ENCODE data around the gene ACAP2.

ACAP2 gene

GRCh38 chr3:195239121-195239520, 203.7 kb downstream of the ACAP2 start:
- H3K4me3 ChIP-seq (ENCODE audit: low read depth, low read length): no peak overlapping the region
- H4K8ac ChIP-seq (ENCODE audit: low read depth, low read length): no peak overlapping the region
- no peak overlapping the region for H3K23ac ChIP-seq (ENCODE audit: low read length)
- no peak for DNase-seq
- H3K36me3 ChIP-seq (ENCODE audit: control insufficient read depth in 1 of 2, insufficient read depth in 2 of 2, low read length in 2 of 2): no peaks in the 10 kb centered on the region
- no peak overlapping the region for H2BK120ac ChIP-seq (ENCODE audit: insufficient read depth, low read length, poor library complexity)
- H3K4me2 ChIP-seq (ENCODE audit: low read length): no peak overlapping the region
- H2AK5ac ChIP-seq (ENCODE audit: low read length): no peak overlapping the region
- H3K79me2 ChIP-seq (ENCODE audit: control insufficient read depth, insufficient read depth, low read length, poor library complexity): no peaks in the 10 kb centered on the region
- no peak overlapping the region for H2BK5ac ChIP-seq (ENCODE audit: low read depth, low read length, poor library complexity)
- H3K27ac ChIP-seq (ENCODE audit: low read depth, low read length): no peak overlapping the region
- H4K91ac ChIP-seq (ENCODE audit: low read depth, low read length): no peak overlapping the region
- no peaks in the 10 kb centered on the region for H3K27me3 ChIP-seq (ENCODE audit: insufficient read depth, low read length)
- no peak overlapping the region for H3K4ac ChIP-seq (ENCODE audit: low read depth, low read length)
- H3K79me1 ChIP-seq (ENCODE audit: low read length): no peaks in the 10 kb centered on the region
- no peak overlapping the region for H2AFZ ChIP-seq (ENCODE audit: insufficient read depth, low read length, poor library complexity)
- H3K14ac ChIP-seq (ENCODE audit: low read length): no peak overlapping the region
- H4K12ac ChIP-seq (ENCODE audit: low read depth, low read length): no peak overlapping the region
- no peaks in the 10 kb centered on the region for H3K9me3 ChIP-seq (ENCODE audit: insufficient read depth, low read depth, low read length)
- no CpG with 5 or more reads among the region's 3 CpGs for WGBS (ENCODE audit: extremely low coverage, insufficient coverage, insufficient read length)
- H3K4me1 ChIP-seq (ENCODE audit: control insufficient read depth in 1 of 2, insufficient read depth in 2 of 2, low read length in 2 of 2): peaks cover 6 to 8% of the 10 kb centered on the region in 2 experiments
- H2BK12ac ChIP-seq (ENCODE audit: low read length): no peak overlapping the region
- H3K9ac ChIP-seq (ENCODE audit: low read length): no peak overlapping the region
- no peak overlapping the region for H3K18ac ChIP-seq (ENCODE audit: low read length)

DNA sequence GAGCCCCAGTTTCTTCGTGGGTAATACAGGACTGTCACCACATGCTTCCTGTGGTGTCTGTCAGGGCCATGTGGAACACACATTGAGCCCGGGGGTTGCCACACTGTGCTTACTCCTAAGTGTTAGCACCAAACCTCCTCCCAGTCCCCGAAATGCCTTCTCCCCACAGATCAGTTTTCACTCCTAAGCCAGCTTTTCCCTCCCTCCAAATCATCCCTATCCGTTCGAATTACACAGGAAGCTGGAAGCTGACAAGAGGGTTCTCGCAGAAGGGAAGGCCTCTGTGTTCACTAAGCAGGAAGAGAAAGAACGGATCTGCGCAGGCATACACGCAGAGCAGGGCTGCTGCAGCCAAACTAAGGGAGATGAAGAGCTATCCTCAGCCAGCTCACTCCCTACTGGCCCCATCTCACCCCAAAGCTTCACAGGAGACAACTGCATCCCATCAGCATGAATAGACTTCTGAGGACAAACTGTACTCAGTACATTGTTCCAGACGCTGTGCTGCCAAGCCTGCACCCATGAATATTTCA, 204.2 kb downstream of the ACAP2 start:
- H2AFZ ChIP-seq (ENCODE audit: insufficient read depth, low read length, poor library complexity): no peak overlapping the region
- H4K12ac ChIP-seq (ENCODE audit: low read depth, low read length): no peak overlapping the region
- no peak overlapping the region for H4K91ac ChIP-seq (ENCODE audit: low read depth, low read length)
- H3K4me3 ChIP-seq (ENCODE audit: low read depth, low read length): no peak overlapping the region
- H3K79me1 ChIP-seq (ENCODE audit: low read length): no peaks in the 10 kb centered on the region
- H3K18ac ChIP-seq (ENCODE audit: low read length): no peak overlapping the region
- H3K23ac ChIP-seq (ENCODE audit: low read length): no peak overlapping the region
- no peak overlapping the region for H2BK120ac ChIP-seq (ENCODE audit: insufficient read depth, low read length, poor library complexity)
- H3K4me2 ChIP-seq (ENCODE audit: low read length): no peak overlapping the region
- no peaks in the 10 kb centered on the region for H3K36me3 ChIP-seq (ENCODE audit: control insufficient read depth in 1 of 2, insufficient read depth in 2 of 2, low read length in 2 of 2)
- H3K9ac ChIP-seq (ENCODE audit: low read length): no peak overlapping the region
- no peaks in the 10 kb centered on the region for H3K27me3 ChIP-seq (ENCODE audit: insufficient read depth, low read length)
- H3K79me2 ChIP-seq (ENCODE audit: control insufficient read depth, insufficient read depth, low read length, poor library complexity): no peaks in the 10 kb centered on the region
- no peak overlapping the region for H2BK5ac ChIP-seq (ENCODE audit: low read depth, low read length, poor library complexity)
- WGBS (ENCODE audit: extremely low coverage, insufficient coverage, insufficient read length): no CpG with 5 or more reads among the region's 10 CpGs
- peaks cover 6 to 8% of the 10 kb centered on the region in 2 experiments for H3K4me1 ChIP-seq (ENCODE audit: control insufficient read depth in 1 of 2, insufficient read depth in 2 of 2, low read length in 2 of 2)
- H3K9me3 ChIP-seq (ENCODE audit: insufficient read depth, low read depth, low read length): no peaks in the 10 kb centered on the region
- no peak overlapping the region for H3K4ac ChIP-seq (ENCODE audit: low read depth, low read length)
- H2BK12ac ChIP-seq (ENCODE audit: low read length): no peak overlapping the region
- no peak overlapping the region for H3K14ac ChIP-seq (ENCODE audit: low read length)
- no peak for DNase-seq
- H2AK5ac ChIP-seq (ENCODE audit: low read length): no peak overlapping the region
- no peak overlapping the region for H3K27ac ChIP-seq (ENCODE audit: low read depth, low read length)
- no peak overlapping the region for H4K8ac ChIP-seq (ENCODE audit: low read depth, low read length)

GRCh38 chr3:195238081-195238571, 204.7 kb downstream of the ACAP2 start:
- WGBS (ENCODE audit: extremely low coverage, insufficient coverage, insufficient read length): no CpG with 5 or more reads among the region's 12 CpGs
- Histone ChIP-seq H3K4me3 (ENCODE audit: low read depth, low read length) (no peak overlapping the region), H3K18ac (ENCODE audit: low read length) (no peak overlapping the region)

DNA sequence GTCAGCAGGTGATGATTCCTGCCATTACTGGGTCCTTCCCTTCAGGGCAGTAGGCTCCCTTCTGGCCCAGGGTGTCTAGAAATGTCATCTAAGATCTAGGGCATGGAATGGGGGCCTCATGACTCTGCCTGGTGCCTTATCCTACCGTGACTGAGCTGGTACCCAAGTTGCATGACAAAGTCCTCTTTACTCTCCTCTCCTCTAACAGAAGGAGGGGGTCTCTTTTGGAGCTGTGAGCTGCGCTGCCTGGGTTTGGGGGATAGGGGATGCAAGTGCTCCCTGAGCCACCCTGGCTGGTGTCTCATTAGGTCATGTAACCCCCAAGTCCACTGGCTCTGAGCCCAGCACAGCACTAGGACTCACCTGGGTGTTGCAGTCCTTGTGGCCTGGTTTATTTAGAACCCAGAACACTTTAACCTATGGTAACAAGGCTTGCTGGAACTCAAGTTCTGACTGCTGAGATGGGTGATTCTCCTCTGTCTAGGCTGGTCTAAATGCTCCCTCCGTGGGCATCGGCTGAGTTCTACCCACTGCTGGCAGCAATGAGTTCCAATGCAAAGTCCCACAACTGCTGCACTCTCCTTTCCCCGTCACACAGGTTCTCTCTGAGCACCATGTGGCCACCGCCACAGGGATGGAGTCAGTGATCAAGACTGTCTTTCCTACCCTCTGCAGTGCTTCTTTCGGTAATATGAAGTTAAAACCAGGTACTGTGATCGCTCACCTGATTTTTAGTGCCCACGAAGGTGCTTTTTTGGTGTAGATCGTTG, 205.8 kb downstream of the ACAP2 start:
- no peak overlapping the region for H2BK12ac ChIP-seq (ENCODE audit: low read length)
- no peak overlapping the region for H3K23ac ChIP-seq (ENCODE audit: low read length)
- no peak for DNase-seq
- H3K27me3 ChIP-seq (ENCODE audit: insufficient read depth, low read length): no peaks in the 10 kb centered on the region
- H2AFZ ChIP-seq (ENCODE audit: insufficient read depth, low read length, poor library complexity): no peak overlapping the region
- H4K91ac ChIP-seq (ENCODE audit: low read depth, low read length): no peak overlapping the region
- no peak overlapping the region for H4K8ac ChIP-seq (ENCODE audit: low read depth, low read length)
- peaks cover 6 to 8% of the 10 kb centered on the region in 2 experiments for H3K4me1 ChIP-seq (ENCODE audit: control insufficient read depth in 1 of 2, insufficient read depth in 2 of 2, low read length in 2 of 2)
- H2BK120ac ChIP-seq (ENCODE audit: insufficient read depth, low read length, poor library complexity): no peak overlapping the region
- H2AK5ac ChIP-seq (ENCODE audit: low read length): no peak overlapping the region
- H3K36me3 ChIP-seq (ENCODE audit: control insufficient read depth in 1 of 2, insufficient read depth in 2 of 2, low read length in 2 of 2): no peaks in the 10 kb centered on the region
- H3K4me2 ChIP-seq (ENCODE audit: low read length): no peak overlapping the region
- no peak overlapping the region for H3K9ac ChIP-seq (ENCODE audit: low read length)
- H4K12ac ChIP-seq (ENCODE audit: low read depth, low read length): no peak overlapping the region
- no peaks in the 10 kb centered on the region for H3K9me3 ChIP-seq (ENCODE audit: insufficient read depth, low read depth, low read length)
- WGBS (ENCODE audit: extremely low coverage, insufficient coverage, insufficient read length): no CpG with 5 or more reads among the region's 10 CpGs
- H3K79me1 ChIP-seq (ENCODE audit: low read length): no peaks in the 10 kb centered on the region
- no peak overlapping the region for H2BK5ac ChIP-seq (ENCODE audit: low read depth, low read length, poor library complexity)
- no peak overlapping the region for H3K27ac ChIP-seq (ENCODE audit: low read depth, low read length)
- H3K4me3 ChIP-seq (ENCODE audit: low read depth, low read length): no peak overlapping the region
- H3K14ac ChIP-seq (ENCODE audit: low read length): no peak overlapping the region
- no peak overlapping the region for H3K4ac ChIP-seq (ENCODE audit: low read depth, low read length)
- no peaks in the 10 kb centered on the region for H3K79me2 ChIP-seq (ENCODE audit: control insufficient read depth, insufficient read depth, low read length, poor library complexity)
- H3K18ac ChIP-seq (ENCODE audit: low read length): no peak overlapping the region

More at GRCh38 chr3:195238081-195238571, 204.7 kb downstream of the ACAP2 start:
- no peak overlapping the region for H3K27ac ChIP-seq (ENCODE audit: low read depth, low read length)
- H2BK5ac ChIP-seq (ENCODE audit: low read depth, low read length, poor library complexity): no peak overlapping the region
- H3K79me2 ChIP-seq (ENCODE audit: control insufficient read depth, insufficient read depth, low read length, poor library complexity): no peaks in the 10 kb centered on the region
- no peaks in the 10 kb centered on the region for H3K79me1 ChIP-seq (ENCODE audit: low read length)
- no peak overlapping the region for H3K14ac ChIP-seq (ENCODE audit: low read length)
- no peak overlapping the region for H3K23ac ChIP-seq (ENCODE audit: low read length)
- no peak for DNase-seq
- H2BK120ac ChIP-seq (ENCODE audit: insufficient read depth, low read length, poor library complexity): no peak overlapping the region
- H3K9ac ChIP-seq (ENCODE audit: low read length): no peak overlapping the region
- no peak overlapping the region for H3K4me2 ChIP-seq (ENCODE audit: low read length)
- H4K8ac ChIP-seq (ENCODE audit: low read depth, low read length): no peak overlapping the region
- H2AK5ac ChIP-seq (ENCODE audit: low read length): no peak overlapping the region
- no peak overlapping the region for H4K91ac ChIP-seq (ENCODE audit: low read depth, low read length)
- no peaks in the 10 kb centered on the region for H3K27me3 ChIP-seq (ENCODE audit: insufficient read depth, low read length)
- peaks cover 6 to 8% of the 10 kb centered on the region in 2 experiments for H3K4me1 ChIP-seq (ENCODE audit: control insufficient read depth in 1 of 2, insufficient read depth in 2 of 2, low read length in 2 of 2)
- no peak overlapping the region for H2AFZ ChIP-seq (ENCODE audit: insufficient read depth, low read length, poor library complexity)
- H3K4ac ChIP-seq (ENCODE audit: low read depth, low read length): no peak overlapping the region
- no peaks in the 10 kb centered on the region for H3K9me3 ChIP-seq (ENCODE audit: insufficient read depth, low read depth, low read length)
- no peaks in the 10 kb centered on the region for H3K36me3 ChIP-seq (ENCODE audit: control insufficient read depth in 1 of 2, insufficient read depth in 2 of 2, low read length in 2 of 2)
- H2BK12ac ChIP-seq (ENCODE audit: low read length): no peak overlapping the region
- no peak overlapping the region for H4K12ac ChIP-seq (ENCODE audit: low read depth, low read length)
